PC-3 (cell line): ENCODE measurements around the gene ZNF638. TPM values are rescaled to one million over a fixed set of nuclear protein-coding genes. Genes with fewer than 3 reads are reported as not detected.

ENCODE experiments used
- ATAC-seq: fragments of 200-7000 bp; cut with Tn5 transposase; 2 replicates; pipeline ENCODE4 v1.9.1; 2020; ENCODE audit warnings: mild to moderate bottlenecking, moderate library complexity
- BruUV-seq: library from RNA; stranded (reverse); fragments of 400-500 nt; replicated peaks from 2 replicates; lab custom pipeline; 2021; lab: Mats Ljungman, UMichigan
- CTCF ChIA-PET: fragments of 300-600 bp; sonication (Branson Sonifier 250); formaldehyde crosslinking; loops from one replicate; lab custom pipeline; 2022; ENCODE audit warnings: antibody characterized with exemption; lab: Charles Lee
- POLR2A ChIA-PET: fragments of 300-600 bp; sonication (Branson Sonifier 250); formaldehyde crosslinking; loops from one replicate; lab custom pipeline; 2022; ENCODE audit warnings: antibody characterized with exemption; ENCODE audit not compliant: unreplicated experiment; lab: Charles Lee
- DNase-seq: peaks from one replicate; pipeline ENCODE4 v3.0.0-alpha.2; 2015
- H2AFZ ChIP-seq: fragments of 300-600 bp; sonication (generic); 2 replicates; pipeline ENCODE4 v1.6.0; 2016; ENCODE audit warnings: antibody characterized with exemption, low read length
- H3F3A ChIP-seq: fragments of 300-600 bp; sonication (generic); one replicate; pipeline ENCODE4 v1.6.0; 2017; ENCODE audit warnings: antibody characterized with exemption, low read length, control low read depth, mild to moderate bottlenecking; ENCODE audit not compliant: unreplicated experiment
- H3K27ac ChIP-seq: fragments of 300-600 bp; sonication (generic); 2 replicates; pipeline ENCODE4 v1.5.1; 2016; ENCODE audit warnings: mild to moderate bottlenecking, low read length
- H3K27me3 ChIP-seq: fragments of 300-600 bp; sonication (generic); 2 replicates; pipeline ENCODE4 v1.6.1; 2016; ENCODE audit warnings: low read length, mixed read lengths
- H3K36me3 ChIP-seq: fragments of 300-600 bp; sonication (generic); 2 replicates; pipeline ENCODE4 v1.6.1; 2016; ENCODE audit warnings: low read depth, mixed run types, low read length, mixed read lengths
- H3K4me1 ChIP-seq: fragments of 300-600 bp; sonication (generic); 2 replicates; pipeline ENCODE4 v1.5.1; 2016; ENCODE audit warnings: low read length; ENCODE audit not compliant: insufficient read depth
- H3K4me2 ChIP-seq: fragments of 300-600 bp; sonication (generic); 2 replicates; pipeline ENCODE4 v1.6.0; 2016; ENCODE audit warnings: low read length
- H3K4me3 ChIP-seq: fragments of 300-600 bp; sonication (generic); 2 replicates; pipeline ENCODE4 v1.5.1; 2016; ENCODE audit warnings: mild to moderate bottlenecking, low read length, mixed read lengths
- H3K79me2 ChIP-seq: fragments of 300-600 bp; sonication (generic); 2 replicates; pipeline ENCODE4 v1.6.1; 2017; ENCODE audit warnings: low read length, mixed read lengths
- H3K9ac ChIP-seq: fragments of 300-600 bp; sonication (generic); 2 replicates; pipeline ENCODE4 v1.6.0; 2016; ENCODE audit warnings: mild to moderate bottlenecking, low read length
- H3K9me2 ChIP-seq: fragments of 300-600 bp; sonication (generic); replicated peaks from 2 replicates; pipeline ENCODE4 v1.6.1; 2016; ENCODE audit warnings: mixed run types, low read length, mixed read lengths
- H3K9me3 ChIP-seq: fragments of 300-600 bp; sonication (generic); 2 replicates; pipeline ENCODE4 v1.6.1; 2016; ENCODE audit warnings: low read length, mixed read lengths
- H4K20me1 ChIP-seq: fragments of 300-600 bp; sonication (generic); 2 replicates; pipeline ENCODE4 v1.6.1; 2016; ENCODE audit warnings: low read length, mixed read lengths
- CTCF ChIP-seq: fragments of 300-600 bp; sonication (generic); conservative IDR thresholded peaks from 2 replicates; pipeline ENCODE4 v1.5.1; 2017; ENCODE audit warnings: antibody characterized with exemption, low read depth, mild to moderate bottlenecking, low read length
- EZH2 ChIP-seq: fragments of 300-600 bp; sonication (generic); IDR thresholded peaks from one replicate; pipeline ENCODE4 v1.6.1; 2017; ENCODE audit warnings: antibody characterized with exemption, mild to moderate bottlenecking, low read length; ENCODE audit not compliant: unreplicated experiment
- EZH2phosphoT487 ChIP-seq: fragments of 300-600 bp; sonication (generic); IDR thresholded peaks from 2 replicates; pipeline ENCODE4 v1.6.1; 2018; ENCODE audit warnings: mild to moderate bottlenecking, antibody characterized with exemption, low read length, borderline replicate concordance
- intact Hi-C: fragments of 100-400 bp; cut with micrococcal nuclease; formaldehyde crosslinking; loops from 2 replicates; pipeline ENCODE4 v1.9.0; 2023
- total RNA-seq: library from RNA; depleted of rRNA; stranded (reverse); fragments of >200 nt; gene quantifications from 2 replicates; pipeline ENCODE4 v1.2.3, GENCODE V29; 2014

ZNF638 gene
- total RNA-seq, 1 experiment from 2014 or later: 93.2 TPM

- Histone ChIP-seq H3K9me3 (no peaks in the 10 kb centered on the region), H3K4me3 (no peak overlapping the region), H3K4me2 (no peak overlapping the region), H4K20me1 (0 out of 2 replicates have a peak, but pooled peaks cover 3% of the 10 kb centered on the region), H3F3A (peaks cover 4% of the 10 kb centered on the region), H3K9me2 (no peaks in the 10 kb centered on the region), H3K27me3 (no peaks in the 10 kb centered on the region), H2AFZ (no peak overlapping the region), H3K9ac (no peak overlapping the region), H3K27ac (no peak overlapping the region), H3K36me3 (no peaks in the 10 kb centered on the region), H3K4me1 (no peaks in the 10 kb centered on the region), H3K79me2 (peaks cover 11% of the 10 kb centered on the region; the same call in 1 of the 2 replicates)
- BruUV-seq: no TSS peak
- DNase-seq (peak; percentile 71), ATAC-seq (no peak)
- intact Hi-C loops: loop anchor here (1.0 kb wide), 2 partner anchors 32 to 211 kb away; partner anchors contain the start of gene ZNF638
- TF ChIP-seq EZH2 (no peak), CTCF (peak; percentile 79)
- ChIA-PET CTCF (interaction anchor here (0.5 to 2.0 kb wide), 10 partner anchors 17 to 211 kb away, joined by 3 to 29 read pairs (median 6); partner anchors contain the start of genes PAIP2B and ZNF638), POLR2A (interaction anchor here (0.6 to 1.0 kb wide), 3 partner anchors 32 to 213 kb away, joined by 3 to 23 read pairs (median 4); partner anchors contain the start of genes DYSF and ZNF638)
Measured at GRCh38 chr2:71299507-71299906, 32.1 kb upstream of the ZNF638 start.

- Histone ChIP-seq H3K27ac (no peak overlapping the region), H3K4me1 (no peaks in the 10 kb centered on the region), H3K9me3 (no peaks in the 10 kb centered on the region), H3F3A (no peaks in the 10 kb centered on the region), H4K20me1 (0 out of 2 replicates have a peak, but pooled peaks cover 3% of the 10 kb centered on the region), H3K9ac (no peak overlapping the region), H2AFZ (no peak overlapping the region), H3K4me2 (no peak overlapping the region), H3K79me2 (peaks cover 11% of the 10 kb centered on the region), H3K9me2 (no peaks in the 10 kb centered on the region), H3K4me3 (no peak overlapping the region), H3K36me3 (no peaks in the 10 kb centered on the region), H3K27me3 (no peaks in the 10 kb centered on the region)
- DNase-seq (no peak), ATAC-seq (no peak)
- TF ChIP-seq CTCF (no peak), EZH2phosphoT487 (no peak), EZH2 (no peak)
- POLR2A ChIA-PET: no interaction called here
- BruUV-seq: no TSS peak
- CTCF ChIA-PET: no interaction called here
- intact Hi-C loops: loop anchor here (1.0 kb wide), 1 partner anchor 26 kb away; no protein-coding TSS in a partner anchor
Measured at GRCh38 chr2:71303849-71304248, 27.7 kb upstream of the ZNF638 start.

GRCh38 chr2:71306762-71307161 is 24.8 kb upstream of the ZNF638 start:
- no peak overlapping the region for H3K27ac ChIP-seq
- H2AFZ ChIP-seq: no peak overlapping the region
- no peaks in the 10 kb centered on the region for H4K20me1 ChIP-seq
- DNase-seq (peak; percentile 20), ATAC-seq (no peak)
- H3K36me3 ChIP-seq: no peaks in the 10 kb centered on the region
- no peaks in the 10 kb centered on the region for H3K27me3 ChIP-seq
- H3K9me3 ChIP-seq: no peaks in the 10 kb centered on the region
- no peak overlapping the region for H3K4me3 ChIP-seq
- H3K4me2 ChIP-seq: no peak overlapping the region
- no TSS peak for BruUV-seq
- intact Hi-C loops: no loop called here
- no peaks in the 10 kb centered on the region for H3F3A ChIP-seq
- H3K9ac ChIP-seq: no peak overlapping the region
- TF ChIP-seq EZH2 (no peak), CTCF (no peak)
- peaks cover 11% of the 10 kb centered on the region for H3K79me2 ChIP-seq
- no peaks in the 10 kb centered on the region for H3K4me1 ChIP-seq
- ChIA-PET POLR2A (no interaction called here), CTCF (no interaction called here)
- H3K9me2 ChIP-seq: no peaks in the 10 kb centered on the region
